Cortex of kidney (tissue), 1 donor: ENCODE data around the gene UEVLD.

Source experiments
- DNase-seq: peaks from one replicate; lab custom pipeline; 2025; lab: John Stamatoyannopoulos, UW

Gene UEVLD

GRCh38 chr11:18581825-18582224 is 6.7 kb downstream of the UEVLD start:
- no peak for DNase-seq

- DNase-seq, result no peak
Observed at GRCh38 chr11:18580113-18580766, 8.3 kb downstream of the UEVLD start.

- DNase-seq, result no peak
Observed at GRCh38 chr11:18578975-18579598, 9.4 kb downstream of the UEVLD start.

GRCh38 chr11:18575361-18575760 is 13.2 kb downstream of the UEVLD start:
- DNase-seq, result no peak

DNA sequence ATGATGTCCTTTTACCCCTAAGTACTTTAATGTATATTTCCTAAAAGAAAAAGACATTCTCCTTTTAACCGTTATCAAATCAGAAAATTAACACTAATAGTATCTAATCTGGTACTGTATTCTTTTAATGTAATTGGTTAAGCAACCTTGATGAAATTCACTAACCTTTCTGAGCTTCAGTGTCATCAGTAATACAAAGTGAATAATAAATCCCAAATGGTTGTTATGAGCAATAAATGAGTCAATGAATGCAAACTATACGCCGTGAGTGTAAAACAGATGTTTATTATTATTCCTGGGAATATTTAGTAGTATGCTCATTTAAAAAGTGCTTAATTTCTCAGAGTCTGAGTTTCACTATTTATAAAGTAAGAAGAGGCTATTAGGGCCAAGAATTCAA is 21.5 kb downstream of the UEVLD start:
- no peak for DNase-seq

GRCh38 chr11:18566406-18566805 is 22.1 kb downstream of the UEVLD start:
- no peak for DNase-seq

- DNase-seq, result no peak
Observed at GRCh38 chr11:18564149-18564548, 24.4 kb downstream of the UEVLD start.

DNA sequence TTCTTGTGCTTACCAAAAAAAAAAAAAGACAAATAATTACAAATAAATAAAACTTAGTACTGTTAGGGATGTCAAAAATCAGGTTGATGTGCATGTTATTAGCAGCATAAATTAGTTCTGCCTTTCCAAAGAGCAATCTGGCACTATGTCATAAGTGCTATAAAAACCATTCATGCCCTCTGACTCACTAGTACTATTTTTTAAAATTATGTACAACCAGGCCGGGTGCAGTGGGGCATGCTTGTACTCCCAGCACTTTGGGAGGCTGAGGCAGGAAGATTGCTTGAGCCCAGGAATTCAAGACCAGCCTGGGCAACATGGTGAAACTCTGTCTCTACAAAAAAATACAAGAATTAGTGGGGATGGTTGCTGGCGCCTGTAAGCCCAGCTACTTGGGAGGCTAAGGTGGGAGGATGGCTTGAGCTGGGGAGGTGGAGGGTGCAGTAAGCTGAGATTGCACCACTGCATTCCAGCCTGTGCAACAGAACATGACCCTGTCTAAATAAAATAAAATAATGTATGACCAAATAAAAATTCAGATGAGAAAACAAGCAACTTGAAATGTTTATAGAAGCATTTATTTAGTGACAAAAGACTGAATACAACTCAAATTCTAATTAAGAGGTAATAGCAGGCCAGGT is 25.3 kb downstream of the UEVLD start:
- no peak for DNase-seq

DNA sequence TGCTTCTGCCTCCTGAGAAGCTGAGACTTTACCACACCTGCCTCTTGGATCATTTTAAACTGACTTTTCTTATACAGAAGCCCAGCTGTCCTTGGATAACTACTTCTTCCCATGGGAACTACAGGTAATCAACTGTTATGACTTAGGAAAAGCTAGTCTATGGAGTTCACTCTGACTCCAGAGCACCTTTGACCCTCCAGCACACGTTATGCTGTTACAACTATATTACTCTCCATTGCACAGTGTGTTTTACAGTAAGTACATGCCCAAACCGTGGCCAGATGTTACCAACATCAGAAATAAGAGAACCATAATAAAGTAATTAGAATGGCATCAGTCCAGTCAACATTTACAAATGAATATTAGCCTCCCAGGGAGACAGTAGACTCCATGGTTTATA is 40.5 kb downstream of the UEVLD start:
- no peak for DNase-seq

- no peak for DNase-seq
Observed at GRCh38 chr11:18540207-18541009, 48.1 kb downstream of the UEVLD start.

DNA sequence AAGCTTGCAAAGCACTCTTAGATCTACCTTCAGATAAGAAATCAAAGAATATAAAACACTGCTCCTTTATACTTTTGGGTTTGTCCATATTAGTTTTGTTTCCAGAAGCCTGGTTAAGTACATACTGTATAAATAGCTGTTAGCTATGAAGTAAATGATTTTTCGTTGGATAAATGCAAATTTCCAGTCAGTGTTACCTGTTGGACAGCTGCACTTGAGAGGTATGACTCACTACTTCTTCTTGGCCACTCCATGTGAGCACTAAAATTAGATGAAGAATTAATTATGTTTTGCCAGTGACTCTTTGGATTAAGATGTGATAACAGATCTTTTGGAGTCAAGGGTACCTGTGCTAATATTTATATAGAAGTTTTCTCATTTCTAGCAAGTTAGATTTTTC is 52.3 kb downstream of the UEVLD start:
- no peak for DNase-seq

DNA sequence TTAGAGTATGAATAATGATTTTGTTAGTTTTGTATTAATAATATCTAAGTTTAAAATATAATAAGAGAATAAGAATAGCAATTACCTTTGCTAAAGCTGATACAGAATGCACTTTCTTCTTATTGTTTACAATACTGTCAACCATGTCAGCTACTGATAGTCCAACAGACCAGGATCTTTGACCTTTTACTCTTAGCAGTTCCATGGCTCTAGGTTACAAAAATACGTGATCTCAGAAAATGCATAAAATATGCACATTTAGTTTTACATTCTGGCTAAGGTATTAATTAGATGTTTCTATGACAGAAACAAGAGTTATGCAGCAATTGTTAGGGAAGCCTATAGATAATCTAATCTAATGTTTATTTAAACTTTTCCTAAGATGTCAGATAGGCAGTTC is 54.3 kb downstream of the UEVLD start:
- DNase-seq, result no peak

DNA sequence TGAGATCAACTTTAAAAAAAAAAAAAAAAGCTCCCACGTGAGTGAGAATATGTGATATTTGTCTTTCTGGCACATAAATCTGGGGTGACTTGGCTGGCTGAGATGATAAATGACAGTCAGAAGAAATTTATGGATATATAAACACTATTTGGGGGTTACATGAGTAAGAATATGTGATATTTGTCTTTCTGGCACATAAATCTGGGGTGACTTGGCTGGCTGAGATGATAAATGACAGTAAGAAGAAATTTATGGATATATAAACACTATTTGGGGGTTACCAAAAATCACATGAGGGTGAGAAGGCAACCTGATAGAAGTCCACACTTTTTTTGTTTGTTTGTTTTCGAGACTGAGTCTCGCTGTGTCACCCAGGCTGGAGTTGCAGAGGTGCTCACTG is 55.2 kb downstream of the UEVLD start:
- no peak for DNase-seq

GRCh38 chr11:18527512-18527911 is 61.0 kb downstream of the UEVLD start:
- no peak for DNase-seq

GRCh38 chr11:18526521-18527296 is 61.8 kb downstream of the UEVLD start, which contains the start of gene TSG101:
TSS of gene TSG101 (minus strand) at chr11:18526942. CDS start at chr11:18526816, 126 bp downstream.
- DNase-seq, result peak; percentile 9

DNA sequence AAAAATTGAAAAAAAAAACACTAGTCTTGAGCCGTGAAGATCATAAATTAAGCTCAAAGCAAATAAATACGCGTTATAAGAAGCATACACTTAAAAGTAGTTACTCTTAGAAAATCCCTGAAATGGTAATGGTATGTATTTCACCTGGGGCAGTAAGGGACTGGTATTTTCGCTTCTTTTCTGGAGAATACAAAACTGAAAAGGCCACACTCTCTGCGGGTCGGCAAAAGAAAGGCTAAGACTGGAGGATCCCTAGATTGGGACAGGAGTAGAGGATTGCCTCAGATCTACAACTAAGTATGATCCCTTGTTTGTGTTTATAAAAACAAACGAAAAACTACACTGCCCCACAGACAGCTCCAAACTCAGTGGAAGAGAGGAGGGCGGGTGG is 62.4 kb downstream of the UEVLD start:
- no peak for DNase-seq

DNA sequence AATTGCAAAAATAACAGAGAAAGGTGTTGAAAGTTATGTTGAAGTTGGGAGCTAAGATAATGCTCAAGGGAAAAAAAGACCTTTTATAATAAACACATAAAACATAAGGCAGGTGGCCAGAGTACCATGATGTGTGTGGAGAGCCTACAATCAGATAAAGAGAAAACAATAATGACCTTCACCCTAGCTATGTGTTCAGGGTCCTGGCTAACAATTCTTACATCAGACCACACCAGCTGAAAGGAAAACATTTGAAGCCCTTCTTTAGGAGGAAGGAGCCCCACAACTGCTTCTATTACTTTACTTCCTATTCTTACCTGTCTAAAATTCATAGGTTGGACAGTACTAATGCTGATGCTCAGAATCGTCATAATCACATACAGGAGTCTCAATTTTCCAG is 64.3 kb downstream of the UEVLD start:
- DNase-seq, result no peak

DNA sequence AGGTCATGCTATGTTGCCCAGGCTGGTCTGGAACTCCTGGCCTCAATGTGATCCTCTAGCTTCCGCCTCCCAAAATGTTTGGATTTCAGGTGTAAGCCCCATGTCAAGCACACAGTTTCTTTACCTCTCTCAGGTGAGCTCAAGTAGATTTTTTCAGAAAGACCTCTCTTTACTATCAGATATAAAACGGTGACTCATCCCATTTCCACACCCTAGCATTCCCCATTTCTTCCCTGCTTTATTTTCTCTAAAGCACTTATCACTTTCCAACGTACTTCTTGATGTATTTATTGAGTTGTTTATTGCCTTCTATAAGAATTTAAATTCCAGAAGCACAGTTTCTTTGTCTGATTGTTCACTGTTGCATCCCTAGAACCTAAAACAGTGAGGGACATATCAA is 65.5 kb downstream of the UEVLD start:
- no peak for DNase-seq

- no peak for DNase-seq
Observed at GRCh38 chr11:18522388-18522787, 66.1 kb downstream of the UEVLD start.

DNA sequence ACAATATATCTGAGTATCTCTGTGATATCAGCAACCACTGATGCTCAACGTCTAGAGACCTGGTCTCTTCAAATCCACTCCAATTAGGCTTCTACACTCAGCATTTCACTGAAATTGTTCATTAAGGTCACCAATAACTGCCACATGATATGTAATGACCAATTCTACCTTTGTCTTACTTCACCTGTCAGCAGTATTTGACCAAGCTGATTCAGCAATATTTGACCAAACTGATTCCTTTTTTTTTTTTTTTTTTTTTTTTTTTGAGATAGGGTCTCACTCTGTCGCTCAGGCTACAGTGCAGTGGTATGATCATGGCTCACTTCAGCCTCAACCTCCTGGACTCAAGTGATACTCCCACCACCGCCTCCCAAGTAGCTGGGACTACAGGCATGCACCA is 67.4 kb downstream of the UEVLD start:
- no peak for DNase-seq

GRCh38 chr11:18502352-18502751 is 86.2 kb downstream of the UEVLD start:
- no peak for DNase-seq

DNA sequence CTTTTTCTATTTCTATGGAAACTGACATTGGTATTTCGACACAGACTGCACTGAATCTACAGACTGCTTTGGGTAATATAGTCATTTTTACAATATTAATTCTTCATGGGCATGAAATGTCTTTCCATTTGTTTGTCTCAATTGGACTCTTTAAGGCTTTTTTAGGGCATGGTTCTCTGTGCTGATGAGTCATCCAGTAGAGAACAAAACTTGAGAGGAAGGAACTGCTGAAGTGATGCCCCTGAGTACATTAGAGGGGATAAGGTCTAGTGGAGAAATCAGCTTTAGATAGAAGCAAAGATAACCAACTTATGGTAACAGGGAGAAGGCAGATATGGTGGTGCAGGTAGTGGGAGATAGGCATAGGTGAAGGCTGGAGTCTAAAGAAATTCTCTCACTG is 86.9 kb downstream of the UEVLD start:
- no peak for DNase-seq
